Measurements from ENCODE around the gene CACNB1.
"Not testable (repeated sequence)": the region's sequence is repeated elsewhere in the genome, so short reads cannot be mapped to it uniquely, and the experiment has no call there.

Gene CACNB1

GRCh38 chr17:39150104-39150634 lies 47.3 kb downstream of the CACNB1 start:
- no peak for DNase-seq

GRCh38 chr17:39147221-39148185 lies 50.0 kb downstream of the CACNB1 start:
- no peak for DNase-seq

- DNase-seq: no peak
Observed at GRCh38 chr17:39146273-39146672, 51.2 kb downstream of the CACNB1 start.

GRCh38 chr17:39145143-39145542 lies 52.3 kb downstream of the CACNB1 start:
- no peak for DNase-seq

- no peak for DNase-seq
Observed at GRCh38 chr17:39144416-39144840, 53.0 kb downstream of the CACNB1 start.

GRCh38 chr17:39143552-39144093 lies 53.8 kb downstream of the CACNB1 start:
- DNase-seq: no peak

GRCh38 chr17:39141915-39142664 lies 55.4 kb downstream of the CACNB1 start:
- DNase-seq: no peak

GRCh38 chr17:39141294-39141693 lies 56.2 kb downstream of the CACNB1 start:
- no peak for DNase-seq

GRCh38 chr17:39139561-39139960 lies 57.9 kb downstream of the CACNB1 start:
- no peak for DNase-seq

- no peak for DNase-seq
Observed at GRCh38 chr17:39139161-39139511, 58.3 kb downstream of the CACNB1 start.

- no peak for DNase-seq
Observed at GRCh38 chr17:39138431-39139160, 58.9 kb downstream of the CACNB1 start.

- no peak for DNase-seq
Observed at GRCh38 chr17:39134878-39135277, 62.6 kb downstream of the CACNB1 start.

GRCh38 chr17:39132192-39132610 lies 65.3 kb downstream of the CACNB1 start:
- no peak for DNase-seq

GRCh38 chr17:39131616-39132015 lies 65.9 kb downstream of the CACNB1 start:
- no peak for DNase-seq

GRCh38 chr17:39130205-39130604 lies 67.3 kb downstream of the CACNB1 start:
- no peak for DNase-seq

- DNase-seq: not testable (repeated sequence)
Observed at GRCh38 chr17:39129544-39129943, 67.9 kb downstream of the CACNB1 start.

- no peak for DNase-seq
Observed at GRCh38 chr17:39126436-39126835, 71.0 kb downstream of the CACNB1 start.

- no peak for DNase-seq
Observed at GRCh38 chr17:39125143-39125875, 72.2 kb downstream of the CACNB1 start.

GRCh38 chr17:39123627-39124026 lies 73.8 kb downstream of the CACNB1 start:
- no peak for DNase-seq
